ENCODE results near the gene MAST3.
A peak's percentile ranks its signal among the peaks of the same experiment; 100 is the strongest.

Gene MAST3

DNA sequence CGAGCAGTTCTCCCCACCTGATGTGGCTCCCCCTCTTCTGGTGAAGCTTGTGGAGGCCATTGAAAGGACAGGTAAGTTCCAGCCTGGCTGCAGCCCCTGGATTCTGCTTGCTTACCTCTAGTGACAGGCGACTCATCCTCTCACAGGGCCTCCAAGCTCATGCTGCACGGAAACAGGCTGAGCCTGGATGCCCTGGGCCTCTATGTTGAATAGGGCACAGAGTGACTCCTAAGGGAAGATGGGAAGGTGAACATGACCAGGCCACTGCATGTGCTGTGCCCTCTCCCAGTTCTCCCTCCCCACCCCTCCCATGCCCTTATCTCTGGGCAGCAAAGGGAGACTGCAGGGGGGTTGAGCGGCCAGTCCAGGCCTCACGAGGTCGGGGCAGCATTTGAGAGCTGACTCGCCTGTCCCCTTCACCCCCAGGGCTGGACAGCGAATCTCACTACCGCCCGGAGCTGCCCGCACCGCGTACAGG, 63.0 kb downstream of the MAST3 start:
- DNase-seq = no peak

DNA sequence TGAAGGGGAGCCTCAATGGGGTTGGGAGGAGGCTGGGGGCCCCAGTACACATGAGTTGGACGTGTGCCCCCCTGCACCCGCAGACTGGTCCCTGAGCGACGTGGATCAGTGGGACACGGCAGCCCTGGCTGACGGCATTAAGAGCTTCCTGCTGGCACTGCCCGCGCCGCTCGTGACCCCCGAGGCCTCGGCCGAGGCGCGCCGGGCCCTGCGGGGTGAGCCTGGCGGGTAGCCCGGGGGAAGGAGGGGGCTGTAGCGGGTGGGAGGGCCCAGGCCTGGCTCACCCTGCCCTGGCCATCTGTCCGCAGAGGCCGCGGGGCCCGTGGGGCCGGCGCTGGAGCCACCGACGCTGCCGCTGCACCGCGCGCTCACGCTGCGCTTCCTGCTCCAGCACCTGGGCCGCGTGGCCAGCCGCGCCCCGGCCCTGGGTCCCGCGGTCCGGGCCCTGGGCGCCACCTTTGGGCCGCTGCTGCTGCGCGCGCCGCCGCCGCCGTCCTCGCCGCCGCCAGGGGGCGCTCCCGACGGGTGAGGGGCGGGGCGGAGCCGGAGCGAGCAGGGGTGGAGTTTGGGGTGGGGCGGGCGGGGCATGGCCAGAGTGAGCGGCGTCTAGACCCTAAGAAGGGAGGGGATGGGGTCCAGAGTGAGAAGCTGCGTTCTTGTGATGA, 63.5 kb downstream of the MAST3 start:
- peak; percentile 46 for DNase-seq

DNA sequence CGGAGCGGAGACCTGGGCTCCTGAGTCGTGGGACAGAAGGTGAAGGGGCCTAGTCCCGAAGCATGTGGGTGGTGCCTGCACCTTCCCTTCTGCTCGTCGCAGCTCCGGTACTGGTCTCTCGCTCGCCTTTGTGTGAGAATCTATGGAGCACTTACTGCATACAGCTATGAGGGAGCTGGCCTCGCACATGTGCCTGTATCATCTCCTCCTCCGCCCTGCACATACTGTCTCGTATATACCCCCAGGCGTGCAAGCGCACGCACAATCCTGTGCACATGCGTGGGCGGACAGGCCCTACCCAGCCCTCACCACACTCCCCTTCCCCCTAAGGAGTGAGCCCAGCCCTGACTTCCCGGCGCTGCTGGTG, 64.0 kb downstream of the MAST3 start:
- peak; percentile 51 for DNase-seq

DNA sequence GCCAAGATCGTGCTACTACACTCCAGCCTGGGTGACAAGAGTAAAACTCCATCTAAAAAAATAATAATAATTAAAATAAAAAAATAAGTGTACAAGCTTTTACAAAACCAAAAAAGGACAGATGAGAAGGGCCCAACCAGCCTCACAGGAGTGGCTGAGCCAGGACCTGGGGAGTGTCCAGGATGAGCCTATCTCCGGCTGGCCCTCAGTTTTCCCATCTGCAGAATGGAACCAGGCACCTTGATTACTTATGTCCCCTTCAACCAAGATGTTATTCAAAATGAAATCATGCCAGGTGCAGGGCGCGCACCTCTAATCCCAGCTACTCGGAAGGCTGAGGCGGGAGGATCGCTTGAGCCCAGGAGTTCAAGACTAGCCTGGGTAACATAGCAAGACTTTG, 66.5 kb downstream of the MAST3 start:
- no peak for DNase-seq

DNA sequence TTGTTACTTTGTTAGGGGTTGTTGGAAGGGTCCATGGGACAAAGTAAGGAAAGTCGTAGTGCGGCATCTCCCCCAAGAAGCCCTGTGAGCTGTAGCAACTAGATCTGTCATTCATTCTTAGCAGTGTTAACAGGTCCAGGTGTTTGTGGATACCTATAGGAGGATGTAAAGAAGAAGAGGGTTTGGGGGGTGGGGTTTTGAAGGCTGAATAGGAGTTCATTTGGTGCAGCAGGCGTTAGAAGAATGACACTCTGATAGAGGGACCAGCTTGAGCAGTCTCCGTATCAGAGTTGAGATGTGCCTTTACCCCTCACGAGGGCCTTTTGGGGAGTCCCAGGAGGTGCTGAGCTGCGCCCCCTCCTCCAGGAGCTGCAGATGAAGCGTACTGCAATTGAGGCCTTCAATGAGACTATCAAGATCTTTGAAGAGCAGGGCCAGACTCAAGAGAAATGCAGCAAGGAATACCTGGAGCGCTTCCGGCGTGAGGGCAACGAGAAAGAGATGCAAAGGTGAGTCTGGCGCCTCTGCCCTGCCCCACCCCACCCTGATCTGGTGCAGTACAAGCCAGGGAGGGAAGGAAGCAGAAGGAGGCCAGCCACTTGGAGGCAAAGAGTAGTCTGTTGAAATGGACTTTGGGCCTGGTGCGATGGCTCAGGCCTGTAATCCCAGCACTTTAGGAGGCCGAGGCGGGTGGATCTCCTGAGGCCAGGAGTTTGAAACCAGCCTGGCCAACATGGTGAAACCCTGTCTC, 68.4 kb downstream of the MAST3 start:
- no peak for DNase-seq

DNA sequence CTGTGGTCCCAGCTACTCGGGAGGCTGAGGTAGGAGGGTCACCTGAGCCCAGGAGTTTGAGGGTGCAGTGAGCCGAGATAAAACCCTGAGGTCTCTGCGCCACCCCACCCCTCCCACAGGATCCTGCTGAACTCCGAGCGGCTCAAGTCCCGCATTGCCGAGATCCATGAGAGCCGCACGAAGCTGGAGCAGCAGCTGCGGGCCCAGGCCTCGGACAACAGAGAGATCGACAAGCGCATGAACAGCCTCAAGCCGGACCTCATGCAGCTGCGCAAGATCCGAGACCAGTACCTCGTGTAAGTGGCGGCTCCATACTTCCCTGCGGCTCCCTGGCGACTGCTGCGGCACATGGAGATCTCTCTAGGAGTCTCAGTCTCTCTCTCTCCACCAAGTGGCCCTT, 69.4 kb downstream of the MAST3 start:
- DNase-seq = no peak

DNA sequence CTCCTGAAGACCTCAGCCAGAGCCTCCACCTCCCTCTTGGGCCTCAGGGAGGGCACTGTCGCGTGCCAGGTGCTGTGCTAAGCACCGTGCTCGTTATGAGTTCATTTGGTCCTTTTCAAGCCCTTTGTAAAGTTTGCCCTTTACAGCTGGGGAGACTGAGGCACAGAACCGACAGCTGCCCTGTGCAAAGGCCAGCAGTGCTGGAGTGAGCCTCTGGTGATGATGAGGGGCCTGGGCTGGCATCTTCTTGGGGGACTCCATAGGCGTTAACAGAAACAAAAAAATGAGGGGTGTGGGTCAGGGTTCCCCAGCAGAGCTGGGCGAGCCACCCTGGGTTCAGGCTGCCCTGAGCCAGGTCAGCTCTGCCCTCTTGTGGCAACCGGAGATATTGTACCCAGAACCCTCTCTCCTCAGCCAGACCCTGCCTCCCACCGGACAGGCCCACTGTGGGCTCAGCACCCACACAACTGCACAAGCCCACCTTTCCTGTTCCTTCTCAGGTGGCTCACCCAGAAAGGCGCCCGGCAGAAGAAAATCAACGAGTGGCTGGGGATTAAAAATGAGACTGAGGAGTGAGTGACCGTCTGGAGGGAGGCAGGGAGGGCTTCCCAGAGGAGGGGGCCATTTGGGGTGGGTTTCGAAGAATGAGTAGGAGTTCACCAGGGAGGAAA, 70.5 kb downstream of the MAST3 start:
- no peak for DNase-seq

DNA sequence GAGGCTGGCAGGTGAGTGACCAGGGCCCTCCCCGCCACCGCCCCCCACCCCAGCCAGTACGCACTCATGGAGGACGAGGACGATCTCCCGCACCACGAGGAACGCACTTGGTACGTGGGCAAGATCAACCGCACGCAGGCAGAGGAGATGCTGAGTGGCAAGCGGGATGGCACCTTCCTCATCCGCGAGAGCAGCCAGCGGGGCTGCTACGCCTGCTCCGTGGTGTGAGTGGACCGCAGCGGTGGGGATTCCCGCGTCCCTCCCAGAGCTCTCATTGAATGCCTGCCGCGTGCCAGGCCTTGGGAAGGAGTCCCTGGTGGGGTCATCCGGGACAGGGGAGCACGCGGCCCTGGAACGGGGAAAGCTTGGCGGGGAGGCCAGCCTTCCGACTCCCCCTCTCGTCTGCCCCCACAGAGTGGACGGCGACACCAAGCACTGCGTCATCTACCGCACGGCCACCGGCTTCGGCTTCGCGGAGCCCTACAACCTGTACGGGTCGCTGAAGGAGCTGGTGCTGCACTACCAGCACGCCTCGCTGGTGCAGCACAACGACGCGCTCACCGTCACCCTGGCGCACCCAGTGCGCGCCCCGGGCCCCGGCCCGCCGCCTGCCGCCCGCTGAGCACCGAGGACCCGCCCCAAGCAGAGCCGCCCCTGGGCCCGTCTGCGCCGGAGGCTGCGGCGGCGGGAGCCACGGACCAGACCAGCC, 71.2 kb downstream of the MAST3 start:
- no peak for DNase-seq

DNA sequence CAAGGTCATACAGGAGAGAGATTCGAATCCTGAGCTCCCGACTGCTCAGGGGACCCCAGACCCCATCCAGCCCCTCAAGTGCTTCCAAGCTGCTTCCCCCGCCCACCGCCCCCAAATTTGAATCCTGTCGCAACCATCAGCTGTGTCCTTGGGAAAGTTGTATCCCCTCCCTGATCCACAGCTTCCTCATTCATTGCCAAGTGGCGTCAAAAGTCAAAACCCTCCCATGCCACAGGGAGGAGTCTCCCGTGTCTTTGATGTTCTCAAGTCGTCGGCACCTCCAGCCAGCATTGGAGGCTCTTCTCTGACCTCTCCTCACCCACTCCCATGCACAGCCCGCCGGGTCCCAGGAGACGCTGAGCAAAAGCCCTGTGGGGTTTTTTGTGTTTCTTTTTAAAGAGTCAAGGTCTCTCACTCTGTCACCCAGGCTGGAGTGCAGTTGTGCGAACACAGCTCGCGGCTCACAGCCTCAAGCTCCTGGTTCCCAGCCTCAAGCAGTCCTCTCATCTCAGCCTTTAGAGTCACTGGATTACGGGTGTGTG, 73.2 kb downstream of the MAST3 start:
- DNase-seq = no peak

DNA sequence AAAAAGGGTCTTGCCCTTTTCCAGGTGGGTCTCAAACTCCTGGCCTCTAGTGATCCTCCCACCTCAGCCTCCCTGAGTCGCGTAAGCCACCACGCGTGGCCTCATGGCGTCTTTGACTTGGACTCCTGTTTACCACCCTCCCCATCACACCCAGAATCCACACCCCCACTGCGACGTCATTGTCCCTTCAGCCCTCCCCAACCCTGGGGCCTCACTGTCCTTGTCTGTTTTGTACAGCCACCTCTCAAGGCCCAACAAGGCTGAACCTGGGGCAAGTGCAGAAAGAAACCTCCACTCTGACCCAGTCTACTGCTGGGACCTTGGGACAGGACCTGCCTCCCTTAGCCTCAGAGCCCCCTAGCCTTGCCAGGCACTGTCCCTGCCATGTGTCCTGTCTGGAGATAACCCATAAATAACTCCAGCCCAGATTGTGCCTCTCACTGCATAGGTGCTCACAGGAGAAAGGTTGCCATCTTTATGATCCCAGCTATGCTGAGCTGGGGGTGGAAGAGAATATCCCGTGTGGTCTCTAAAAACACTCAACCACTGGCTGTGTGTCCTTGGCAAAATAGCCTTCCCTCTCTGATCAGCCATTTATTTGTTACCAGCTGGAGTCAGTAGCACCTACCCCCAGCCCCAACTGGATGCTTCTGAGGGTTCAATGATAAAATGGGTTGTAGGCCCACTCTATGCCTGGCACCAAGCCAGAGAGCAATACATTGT, 74.2 kb downstream of the MAST3 start:
- DNase-seq = no peak

DNA sequence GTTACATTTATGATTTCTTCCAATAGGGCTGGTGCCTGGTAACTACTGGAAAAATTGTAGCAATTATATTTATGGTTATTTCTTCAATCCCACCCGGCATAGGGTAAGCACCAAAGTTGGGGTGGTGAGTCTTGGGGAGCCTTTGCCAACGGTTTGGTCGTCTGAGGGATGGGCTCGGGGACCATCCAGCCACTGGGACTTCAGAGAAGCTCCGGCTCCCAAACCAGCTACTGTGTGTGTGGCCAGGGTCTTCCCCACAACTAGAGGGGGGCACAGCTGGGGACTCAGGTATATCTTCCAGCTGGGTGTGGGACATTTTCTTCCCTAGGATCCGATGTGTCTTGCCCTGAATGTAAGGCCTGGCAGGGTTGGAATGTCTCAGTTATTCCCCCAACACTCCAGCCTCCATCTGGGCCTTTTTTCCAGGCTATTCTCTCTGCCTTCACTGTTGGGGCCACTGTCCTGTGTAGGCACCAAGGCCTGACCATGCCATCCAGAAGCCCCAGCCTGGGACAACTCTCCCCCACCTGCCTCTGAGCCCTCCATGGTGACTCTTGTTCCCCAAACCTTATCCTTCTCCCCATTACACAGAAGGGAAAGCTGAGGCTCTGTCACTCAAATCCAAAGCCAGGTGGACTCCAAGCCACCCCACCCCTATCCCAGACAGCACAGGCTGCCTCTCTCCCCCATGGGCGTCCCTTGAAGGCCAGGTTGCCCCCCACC, 74.9 kb downstream of the MAST3 start:
- DNase-seq = no peak

DNA sequence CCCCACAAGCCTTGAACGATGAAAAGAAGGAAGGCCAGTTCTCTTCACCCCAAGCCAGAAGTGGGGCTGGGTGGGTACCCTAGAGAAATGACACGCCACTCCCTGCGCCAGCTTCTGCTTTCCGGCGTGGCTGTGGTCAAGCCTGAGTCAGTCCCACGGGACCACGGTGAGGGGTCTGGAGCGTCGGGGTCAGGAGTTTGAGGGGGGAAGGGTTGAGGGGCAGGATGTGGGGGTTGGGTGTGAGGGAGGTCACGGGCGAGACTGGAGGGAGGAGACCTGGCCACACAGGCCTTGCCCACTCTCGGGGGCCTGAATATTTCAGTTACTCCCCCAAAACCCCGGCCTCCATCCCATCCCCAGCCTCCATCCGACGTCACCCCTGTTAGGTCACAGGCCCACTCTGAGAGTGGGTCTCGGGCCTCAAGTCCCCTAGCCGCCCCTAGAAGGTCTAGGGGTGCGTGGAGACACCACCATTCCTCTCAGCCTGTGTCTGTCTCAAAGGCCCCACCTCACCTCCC, 75.5 kb downstream of the MAST3 start:
- no peak for DNase-seq

DNA sequence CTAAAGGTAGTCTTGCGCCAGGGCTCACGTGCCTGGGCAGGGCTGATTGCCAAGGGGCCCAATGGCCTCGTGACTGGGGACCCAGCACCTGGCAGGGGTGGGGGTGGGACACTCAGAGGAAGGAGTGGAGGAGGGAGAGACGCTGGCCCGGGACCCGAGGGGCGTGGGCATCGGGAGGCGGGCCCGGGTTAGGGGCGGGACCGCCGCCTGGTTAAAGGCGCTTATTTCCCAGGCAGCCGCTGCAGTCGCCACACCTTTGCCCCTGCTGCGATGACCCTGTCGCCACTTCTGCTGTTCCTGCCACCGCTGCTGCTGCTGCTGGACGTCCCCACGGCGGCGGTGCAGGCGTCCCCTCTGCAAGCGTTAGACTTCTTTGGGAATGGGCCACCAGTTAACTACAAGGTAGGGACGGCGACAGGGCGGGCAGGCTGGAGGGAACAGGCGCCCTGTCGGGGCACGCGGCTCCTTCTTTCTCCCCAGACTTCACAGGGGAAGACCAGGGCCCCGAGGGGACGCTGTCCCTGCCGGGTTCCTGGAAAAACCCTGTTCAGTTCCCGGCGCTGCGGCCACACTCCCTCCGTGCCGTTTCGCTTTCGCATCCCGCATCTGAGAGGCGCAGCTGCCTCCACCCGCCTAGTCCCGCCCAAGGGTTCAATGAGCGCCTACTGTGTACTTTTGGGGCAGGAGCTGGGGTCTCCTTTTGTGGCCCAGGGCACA, 76.2 kb downstream of the MAST3 start, which contains the start of gene IFI30:
IFI30 (plus strand) TSS at position 242 of the 717 bp plus-strand sequence; CDS start at position 271, 29 bp downstream.
- peak; percentile 58 for DNase-seq

DNA sequence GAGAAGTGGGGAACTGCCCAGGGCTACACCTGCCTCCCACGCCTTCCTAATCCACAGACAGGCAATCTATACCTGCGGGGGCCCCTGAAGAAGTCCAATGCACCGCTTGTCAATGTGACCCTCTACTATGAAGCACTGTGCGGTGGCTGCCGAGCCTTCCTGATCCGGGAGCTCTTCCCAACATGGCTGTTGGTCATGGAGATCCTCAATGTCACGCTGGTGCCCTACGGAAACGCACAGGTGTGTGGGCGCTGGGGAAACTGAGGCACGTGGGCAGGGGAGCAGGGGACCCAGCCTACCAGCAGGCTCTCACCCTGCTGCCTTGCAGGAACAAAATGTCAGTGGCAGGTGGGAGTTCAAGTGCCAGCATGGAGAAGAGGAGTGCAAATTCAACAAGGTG, 77.4 kb downstream of the MAST3 start:
- no peak for DNase-seq

DNA sequence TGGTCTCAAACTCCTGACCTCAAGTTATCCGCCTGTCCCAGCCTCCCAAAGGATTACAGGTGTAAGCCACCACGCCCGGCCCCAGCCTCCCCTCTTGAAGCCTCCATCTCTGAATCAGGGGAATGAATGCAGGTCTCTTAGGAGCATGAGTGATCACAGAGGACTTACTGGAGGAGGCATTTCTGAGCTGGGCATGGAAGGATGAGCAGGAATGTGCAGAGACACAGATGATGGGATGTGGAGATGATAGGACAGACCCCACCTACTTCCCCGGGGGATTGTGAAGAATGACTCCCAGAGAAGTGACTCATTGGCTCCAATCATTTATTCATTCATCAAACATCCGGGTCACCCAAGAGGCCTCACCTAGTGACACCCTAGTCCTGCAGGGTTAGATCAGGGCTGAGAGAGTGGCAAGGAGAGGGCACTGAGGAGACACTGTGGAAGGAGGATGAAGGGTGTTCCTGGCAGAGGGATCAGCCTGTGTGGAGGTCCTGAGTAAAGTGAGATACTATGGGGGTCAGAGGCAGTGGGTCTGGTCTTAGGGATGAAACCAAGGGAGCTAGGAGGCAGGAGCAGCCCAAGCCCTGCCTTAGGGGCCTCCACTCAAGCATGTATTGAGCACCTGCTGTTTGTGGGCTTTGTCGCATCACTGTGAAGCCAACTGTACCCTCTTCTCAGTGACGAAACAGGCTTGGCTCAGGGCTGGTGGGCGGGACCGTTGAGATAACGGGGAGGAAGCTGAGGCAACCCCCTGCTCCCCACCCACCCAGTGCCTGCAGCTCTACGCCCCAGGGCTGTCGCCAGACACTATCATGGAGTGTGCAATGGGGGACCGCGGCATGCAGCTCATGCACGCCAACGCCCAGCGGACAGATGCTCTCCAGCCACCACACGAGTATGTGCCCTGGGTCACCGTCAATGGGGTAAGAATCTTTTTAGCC, 79.1 kb downstream of the MAST3 start:
- DNase-seq = no peak

DNA sequence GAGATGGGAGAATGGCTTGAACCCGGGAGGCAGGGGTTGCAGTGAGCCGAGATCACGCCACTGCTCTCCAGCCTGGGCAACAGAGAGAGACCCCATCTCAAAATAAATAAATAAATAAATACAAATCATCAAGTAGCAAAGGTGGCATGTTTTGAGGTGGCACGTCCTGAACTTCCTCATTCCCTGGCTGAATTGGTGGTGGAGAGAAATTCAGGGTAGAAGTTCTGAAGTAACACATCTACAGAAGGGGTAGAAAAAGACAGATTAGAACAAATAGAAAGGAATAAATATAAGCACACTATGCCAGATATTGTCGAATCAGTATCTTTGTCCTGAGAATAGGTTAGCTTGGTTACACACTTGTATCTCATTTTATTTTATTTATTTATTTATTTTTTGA, 82.4 kb downstream of the MAST3 start:
- DNase-seq = no peak

DNA sequence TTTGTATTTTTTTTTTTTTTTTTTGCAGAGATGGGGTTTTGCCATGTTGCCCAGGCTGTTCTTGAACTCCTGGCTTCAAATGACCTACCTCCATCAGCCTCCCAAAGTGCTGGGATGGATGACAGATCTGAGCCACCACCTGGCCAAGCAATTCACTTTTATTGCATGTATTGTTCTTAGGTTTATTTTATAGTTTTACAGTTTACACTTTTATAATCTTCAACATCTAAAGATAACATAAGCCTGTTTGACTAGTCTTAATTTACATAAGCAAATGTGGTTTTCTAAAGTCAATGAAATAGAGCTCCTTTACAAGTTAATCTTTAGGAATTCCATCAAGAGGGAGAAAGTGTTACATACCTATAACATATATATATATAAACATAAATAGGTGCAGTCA, 86.0 kb downstream of the MAST3 start:
- DNase-seq = no peak

DNA sequence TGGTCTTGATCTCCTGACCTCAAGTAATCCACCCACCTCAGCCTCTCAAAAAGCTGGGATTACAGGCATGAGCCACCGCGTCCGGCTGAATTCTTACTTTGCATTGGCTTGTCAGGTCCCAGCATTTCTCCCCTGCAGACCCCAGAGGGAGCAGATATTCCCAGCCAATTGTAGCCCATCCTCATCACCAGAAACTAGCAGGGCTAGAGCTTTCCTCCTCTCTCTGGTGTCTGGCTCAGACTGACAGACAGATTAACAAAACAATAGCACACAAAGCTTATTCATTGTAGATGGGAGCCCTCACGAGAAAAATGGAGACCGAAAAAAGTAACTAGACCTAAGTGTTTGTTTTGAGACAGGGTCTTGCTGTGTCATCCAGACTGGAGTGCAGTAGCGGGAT, 88.0 kb downstream of the MAST3 start:
- no peak for DNase-seq

DNA sequence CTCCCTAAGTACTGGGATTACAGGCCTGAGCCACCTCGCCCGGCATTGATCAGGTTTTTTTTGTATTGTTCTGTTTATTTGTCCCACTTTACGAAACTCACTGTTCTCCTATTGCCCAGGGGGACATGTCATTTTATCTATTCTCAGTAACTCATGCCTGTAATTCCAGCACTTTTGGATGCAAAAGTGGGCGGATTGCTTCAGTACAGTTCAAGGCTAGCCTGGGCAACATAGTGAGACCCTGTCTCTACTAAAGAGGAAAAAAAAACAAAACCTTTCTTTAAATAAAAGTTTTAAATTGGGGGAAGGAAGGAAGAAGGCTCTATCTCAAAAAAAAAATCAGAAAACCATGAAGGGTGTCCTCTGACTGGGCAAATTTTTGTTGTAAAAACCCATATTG, 92.7 kb downstream of the MAST3 start:
- DNase-seq = no peak
